Stimulated activated naive CD8-positive, alpha-beta T cell treated with anti-CD3 and anti-CD28 coated beads, Interleukin-15, amount 100 ng/mL, for 72 hours (primary cell): ENCODE results near the gene SLC25A11.
"Not testable (repeated sequence)": the region's sequence is repeated elsewhere in the genome, so short reads cannot be mapped to it uniquely, and the experiment has no call there.

Experiments
- ATAC-seq: fragments of 150-1000 bp; cut with Tn5 transposase; 2 replicates; pipeline ENCODE4 v1.10.0; 2021; ENCODE audit warnings: mild to moderate bottlenecking, moderate library complexity
- DNase-seq, 2 donors: peaks; one replicate each; pipeline ENCODE4 v3.0.0; 2021 to 2022
- H3K27ac Mint-ChIP-seq, 2 donors: one replicate each; pipeline ENCODE4 v1.8.0; 2022; ENCODE audit warnings: mild to moderate bottlenecking in 2 of 2, mixed read lengths in 2 of 2, moderate library complexity in 2 of 2
- H3K27me3 Mint-ChIP-seq: one replicate; pipeline ENCODE4 v1.8.0; 2022; ENCODE audit warnings: mixed read lengths
- H3K4me1 Mint-ChIP-seq: one replicate; pipeline ENCODE4 v1.8.0; 2022; ENCODE audit warnings: mild to moderate bottlenecking, mixed read lengths
- H3K4me3 Mint-ChIP-seq, 2 donors: one replicate each; pipeline ENCODE4 v1.8.0; 2022; ENCODE audit warnings: mild to moderate bottlenecking in 2 of 2, mixed read lengths in 2 of 2, moderate library complexity in 1 of 2
- H3K9me3 Mint-ChIP-seq, 2 donors: one replicate each; pipeline ENCODE4 v1.8.0; 2022; ENCODE audit warnings: mixed read lengths in 2 of 2

Gene SLC25A11

GRCh38 chr17:4941319-4941610 lies 1.4 kb upstream of the SLC25A11 start:
- ATAC-seq (no peak), DNase-seq (no peak)
- peak overlapping the region; percentile 98 to 99 for H3K27ac Mint-ChIP-seq
- no peaks in the 10 kb centered on the region for H3K9me3 Mint-ChIP-seq
- H3K4me1 Mint-ChIP-seq: peaks cover 78% of the 10 kb centered on the region
- H3K27me3 Mint-ChIP-seq: no peaks in the 10 kb centered on the region
- H3K4me3 Mint-ChIP-seq: peak overlapping the region; percentile 93 to 94

- ATAC-seq (no peak), DNase-seq (peak in 1 of 2 donors; percentile 63)
- peak overlapping the region; percentile 93 to 94 for H3K4me3 Mint-ChIP-seq
- H3K27me3 Mint-ChIP-seq: no peaks in the 10 kb centered on the region
- H3K9me3 Mint-ChIP-seq: no peaks in the 10 kb centered on the region
- H3K4me1 Mint-ChIP-seq: peaks cover 81% of the 10 kb centered on the region
- H3K27ac Mint-ChIP-seq: peak overlapping the region; percentile 98 to 99
Observed at GRCh38 chr17:4940555-4941318, 891 bp upstream of the SLC25A11 start.

- no peaks in the 10 kb centered on the region for H3K9me3 Mint-ChIP-seq
- H3K4me3 Mint-ChIP-seq: peak overlapping the region; percentile 93 to 94
- H3K4me1 Mint-ChIP-seq: peaks cover 76% of the 10 kb centered on the region
- DNase-seq: no peak
- peaks cover 2% of the 10 kb centered on the region for H3K27me3 Mint-ChIP-seq
- H3K27ac Mint-ChIP-seq: peak overlapping the region; percentile 57 to 99
- peak; percentile 2 for ATAC-seq
Observed at GRCh38 chr17:4939546-4939795, 375 bp downstream of the SLC25A11 start.

GRCh38 chr17:4938688-4939545 lies 929 bp downstream of the SLC25A11 start:
- Mint-ChIP-seq H3K4me1 (peaks cover 76% of the 10 kb centered on the region), H3K27me3 (peaks cover 7% of the 10 kb centered on the region), H3K4me3 (peak overlapping the region; percentile 93 to 94), H3K9me3 (no peaks in the 10 kb centered on the region), H3K27ac (peak overlapping the region; percentile 85 to 99)
- DNase-seq (no peak), ATAC-seq (no peak)

- DNase-seq: no peak
- peaks cover 16% of the 10 kb centered on the region for H3K27me3 Mint-ChIP-seq
- H3K27ac Mint-ChIP-seq: peak overlapping the region; percentile 10 to 63
- no peak for ATAC-seq
- peak overlapping the region; percentile 93 to 94 for H3K4me3 Mint-ChIP-seq
- H3K9me3 Mint-ChIP-seq: no peaks in the 10 kb centered on the region
- peaks cover 76% of the 10 kb centered on the region for H3K4me1 Mint-ChIP-seq
Observed at GRCh38 chr17:4938069-4938491, 1.8 kb downstream of the SLC25A11 start.

GRCh38 chr17:4937553-4937952 lies 2.3 kb downstream of the SLC25A11 start:
- Mint-ChIP-seq H3K9me3 (no peaks in the 10 kb centered on the region), H3K4me3 (peak overlapping the region in 1 of 2 donors; percentile 94), H3K27me3 (peaks cover 20% of the 10 kb centered on the region), H3K27ac (peak overlapping the region in 1 of 2 donors; percentile 85), H3K4me1 (peaks cover 76% of the 10 kb centered on the region)
- DNase-seq (no peak), ATAC-seq (no peak)

- Mint-ChIP-seq H3K27ac (no peak overlapping the region), H3K9me3 (no peaks in the 10 kb centered on the region), H3K4me1 (peaks cover 73% of the 10 kb centered on the region), H3K27me3 (peaks cover 20% of the 10 kb centered on the region), H3K4me3 (no peak overlapping the region)
- no peak for DNase-seq
- ATAC-seq: no peak
Observed at GRCh38 chr17:4936436-4936835, 3.4 kb downstream of the SLC25A11 start.

GRCh38 chr17:4935650-4936049 lies 4.2 kb downstream of the SLC25A11 start:
- Mint-ChIP-seq H3K4me1 (peaks cover 70% of the 10 kb centered on the region), H3K27me3 (peaks cover 20% of the 10 kb centered on the region), H3K27ac (peak overlapping the region in 1 of 2 donors; percentile 31), H3K9me3 (no peaks in the 10 kb centered on the region), H3K4me3 (no peak overlapping the region)
- ATAC-seq (no peak), DNase-seq (no peak)

- H3K27ac Mint-ChIP-seq: peak overlapping the region in 1 of 2 donors; percentile 46
- ATAC-seq (peak; percentile 77), DNase-seq (peak in 1 of 2 donors; percentile 31)
- H3K27me3 Mint-ChIP-seq: peaks cover 20% of the 10 kb centered on the region
- peaks cover 70% of the 10 kb centered on the region for H3K4me1 Mint-ChIP-seq
- H3K4me3 Mint-ChIP-seq: peak overlapping the region; percentile 20 to 54
- no peaks in the 10 kb centered on the region for H3K9me3 Mint-ChIP-seq
Observed at GRCh38 chr17:4934173-4934979, 5.5 kb downstream of the SLC25A11 start.

- H3K27me3 Mint-ChIP-seq: peaks cover 20% of the 10 kb centered on the region
- peak overlapping the region in 1 of 2 donors; percentile 60 for H3K27ac Mint-ChIP-seq
- no peaks in the 10 kb centered on the region for H3K9me3 Mint-ChIP-seq
- DNase-seq: no peak
- H3K4me3 Mint-ChIP-seq: peak overlapping the region in 1 of 2 donors; percentile 54
- peaks cover 64% of the 10 kb centered on the region for H3K4me1 Mint-ChIP-seq
- peak; percentile 10 for ATAC-seq
Observed at GRCh38 chr17:4933646-4934045, 6.2 kb downstream of the SLC25A11 start.

GRCh38 chr17:4932756-4933155 lies 7.1 kb downstream of the SLC25A11 start:
- Mint-ChIP-seq H3K27me3 (peaks cover 20% of the 10 kb centered on the region), H3K4me1 (peaks cover 55% of the 10 kb centered on the region), H3K4me3 (no peak overlapping the region), H3K27ac (no peak overlapping the region), H3K9me3 (no peaks in the 10 kb centered on the region)
- no peak for DNase-seq
- no peak for ATAC-seq

- Mint-ChIP-seq H3K4me3 (no peak within 1 kb of the TSS), H3K27me3 (peaks cover 20% of the 10 kb centered on the region), H3K27ac (peak within 1 kb of the TSS; percentile 43 to 84), H3K9me3 (no peaks in the 10 kb centered on the region), H3K4me1 (peaks cover 47% of the 10 kb centered on the region)
- no peak for ATAC-seq
- DNase-seq: no peak
Observed at GRCh38 chr17:4931963-4932362, 7.9 kb downstream of the SLC25A11 start, which contains the start of gene GP1BA. Gene GP1BA, plus strand, starts transcription at chr17:4932277. Its CDS starts 328 bp downstream, at chr17:4932605.

GRCh38 chr17:4928881-4929280 lies 11.0 kb downstream of the SLC25A11 start:
- H3K4me1 Mint-ChIP-seq: peaks cover 22% of the 10 kb centered on the region
- ATAC-seq: no peak

GRCh38 chr17:4926577-4927335 lies 13.1 kb downstream of the SLC25A11 start:
- H3K27me3 Mint-ChIP-seq, H3K4me1 Mint-ChIP-seq, ATAC-seq, H3K9me3 Mint-ChIP-seq, DNase-seq, H3K4me3 Mint-ChIP-seq: not testable (repeated sequence)
- H3K27ac Mint-ChIP-seq: peak overlapping the region; percentile 50 to 86

More at GRCh38 chr17:4928881-4929280, 11.0 kb downstream of the SLC25A11 start:
- no peak overlapping the region for H3K4me3 Mint-ChIP-seq
- DNase-seq: no peak
- peaks cover 13% of the 10 kb centered on the region for H3K27me3 Mint-ChIP-seq
- H3K27ac Mint-ChIP-seq: no peak overlapping the region
- H3K9me3 Mint-ChIP-seq: no peaks in the 10 kb centered on the region

- ATAC-seq: no peak
- H3K27me3 Mint-ChIP-seq: no peaks in the 10 kb centered on the region
- no peak for DNase-seq
- H3K9me3 Mint-ChIP-seq: no peaks in the 10 kb centered on the region
- H3K4me1 Mint-ChIP-seq: no peaks in the 10 kb centered on the region
- H3K4me3 Mint-ChIP-seq: no peak overlapping the region
- no peak overlapping the region for H3K27ac Mint-ChIP-seq
Observed at GRCh38 chr17:4921320-4921719, 18.5 kb downstream of the SLC25A11 start.
